Esophagus muscularis mucosa (tissue), 4 donors: ENCODE data around the gene SPATA9. TPM values are rescaled to one million over a fixed set of nuclear protein-coding genes. Genes with fewer than 3 reads are reported as not detected.
"Not testable (repeated sequence)": the region's sequence is repeated elsewhere in the genome, so short reads cannot be mapped to it uniquely, and the experiment has no call there.

Source experiments
- DNase-seq: peaks from one replicate; pipeline ENCODE4 v3.0.0-alpha.2; 2017; ENCODE audit errors: extremely low spot score
- H3K27ac ChIP-seq, 4 donors: fragments of 200-600 bp; sonication (generic); replicated peaks in 1 of 4; 1 replicate in 3 of 4; 2 replicates in 1 of 4; pipeline ENCODE4 v1.5.1; 2016 to 2019; ENCODE audit warnings: mild to moderate bottlenecking in 1 of 4
- H3K27me3 ChIP-seq, 4 donors: fragments of 200-600 bp; sonication (generic); one replicate each; pipeline versions ENCODE4 v1.5.1 to v1.6.0; 2016 to 2019
- H3K36me3 ChIP-seq, 4 donors: fragments of 200-600 bp; sonication (generic); one replicate each; pipeline ENCODE4 v1.5.1; 2016 to 2019
- H3K4me1 ChIP-seq, 4 donors: fragments of 200-600 bp; sonication (generic); one replicate each; pipeline ENCODE4 v1.5.1; 2016 to 2019
- H3K4me3 ChIP-seq, 4 donors: fragments of 200-600 bp; sonication (generic); 1 replicate in 2 of 4; 2 replicates in 2 of 4; pipeline ENCODE4 v1.5.1; 2016 to 2019; ENCODE audit warnings: mild to moderate bottlenecking in 4 of 4, moderate library complexity in 1 of 4
- H3K9me3 ChIP-seq, 4 donors: fragments of 200-600 bp; sonication (generic); 1 replicate in 3 of 4; 2 replicates in 1 of 4; pipeline ENCODE4 v1.5.1; 2016 to 2019
- CTCF ChIP-seq, 3 experiments: fragments of 200-600 bp in 2 of 3; fragments of 450-650 bp in 1 of 3; sonication (generic) in 2 of 3; IDR thresholded peaks; one replicate each; pipeline ENCODE4 v1.5.1; 2017 to 2019; ENCODE audit warnings: antibody characterized with exemption in 3 of 3, mild to moderate bottlenecking in 2 of 3, moderate library complexity in 1 of 3
- EP300 ChIP-seq: sonication (generic); formaldehyde crosslinking; IDR thresholded peaks from one replicate; pipeline ENCODE4 v1.6.1; 2017; ENCODE audit warnings: antibody characterized with exemption
- POLR2A ChIP-seq: fragments of 450-650 bp; IDR thresholded peaks from one replicate; pipeline ENCODE4 v1.6.1; 2017; ENCODE audit warnings: antibody characterized with exemption, moderate library complexity, mild to moderate bottlenecking, low read depth
- POLR2AphosphoS5 ChIP-seq, 2 donors: sonication (generic); formaldehyde crosslinking; IDR thresholded peaks; one replicate each; pipeline ENCODE4 v1.6.1; 2017; ENCODE audit warnings: antibody characterized with exemption in 2 of 2
- WGBS: methylation state at CpG from one replicate; pipeline ENCODE4 v1.1.5; 2018; 5-methylcytosine and 5-hydroxymethylcytosine counted together
- intact Hi-C: fragments of 100-400 bp; cut with DNase I; formaldehyde crosslinking; loops from one replicate; pipeline ENCODE4 v1.15.1; 2023
- total RNA-seq, 4 donors: library from RNA; depleted of rRNA; stranded (reverse); fragments of >200 nt; gene quantifications; one replicate each; pipeline versions ENCODE4 v1.1.0 to v1.2.1, GENCODE V29; 2016

The SPATA9 gene
- total RNA-seq, 4 donors from 2014 or later: not detected

DNA sequence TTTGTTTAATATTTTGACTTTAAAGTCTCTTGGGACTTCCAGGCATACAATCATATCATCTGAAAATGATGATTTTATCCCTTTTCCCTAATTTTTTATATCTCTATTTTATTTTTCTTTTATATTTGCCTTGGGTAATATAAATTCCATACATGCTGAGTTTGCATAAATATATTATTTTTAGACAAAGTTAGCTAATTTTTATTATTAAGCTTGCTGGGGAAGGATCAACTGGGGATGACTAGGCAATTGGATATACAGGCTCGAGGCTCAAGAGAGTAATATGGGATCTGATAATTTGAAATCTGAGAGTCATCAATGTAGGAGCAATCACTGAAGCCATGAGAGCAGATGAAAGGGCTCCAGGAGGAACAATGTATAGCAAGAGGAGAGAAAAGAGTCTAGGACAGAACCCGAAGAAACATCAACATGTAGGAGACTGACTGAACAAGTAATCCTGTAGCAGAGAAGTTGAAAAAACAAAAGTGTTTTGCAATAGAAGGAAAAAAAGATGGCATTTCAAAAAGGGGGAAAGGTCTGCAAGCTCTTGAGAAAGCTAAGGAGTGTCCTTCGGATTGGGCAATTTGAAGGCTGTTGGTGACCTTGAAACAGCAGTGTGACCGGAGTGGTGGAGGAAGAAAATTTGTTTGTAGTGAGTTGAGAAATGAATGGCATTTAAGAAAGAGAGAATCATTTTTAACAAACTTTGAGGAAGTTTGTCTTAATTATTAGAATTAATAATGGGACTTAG lies 31.3 kb upstream of the SPATA9 start:
- intact Hi-C loops: no loop called here
- Histone ChIP-seq H3K4me3 (no peak overlapping the region), H3K9me3 (no peaks in the 10 kb centered on the region), H3K4me1 (peaks cover 0 to 4% (median 2%) of the 10 kb centered on the region in 4 donors), H3K27ac (no peak overlapping the region), H3K36me3 (no peaks in the 10 kb centered on the region), H3K27me3 (no peaks in the 10 kb centered on the region)
- WGBS: 93% methylated on average over 4 of the region's 4 CpGs
- DNase-seq: no peak
- no peak for TF ChIP-seq CTCF (IDR thresholded peaks at IDR 0.05)
- no peak for TF ChIP-seq EP300
- no peak for TF ChIP-seq POLR2AphosphoS5 (IDR thresholded peaks at IDR 0.05)
- TF ChIP-seq POLR2A: no peak

DNA sequence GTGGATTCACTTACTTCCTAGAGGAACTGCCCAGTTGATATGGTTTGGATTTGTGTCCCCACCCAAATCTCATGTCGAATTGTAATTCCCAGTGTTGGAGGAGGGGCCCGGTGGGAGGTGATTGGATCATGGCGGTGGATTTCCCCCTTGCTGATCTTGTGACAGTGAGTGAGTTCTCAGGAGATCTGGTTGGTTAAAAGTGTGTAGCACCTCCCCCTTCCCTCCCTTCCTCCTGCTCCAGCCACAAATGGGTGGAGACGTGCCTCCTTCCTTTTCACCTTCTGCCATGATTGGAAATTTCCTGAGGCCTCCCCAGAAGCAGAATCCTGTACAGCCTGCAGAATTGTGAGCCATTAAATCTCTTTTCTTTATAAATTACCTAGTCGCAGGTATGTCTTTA lies 30.5 kb upstream of the SPATA9 start:
- H3K9me3 ChIP-seq, DNase-seq, H3K4me1 ChIP-seq, H3K4me3 ChIP-seq, H3K27ac ChIP-seq, H3K36me3 ChIP-seq, H3K27me3 ChIP-seq, intact Hi-C loops: not testable (repeated sequence)
- 99% methylated on average over 5 of the region's 5 CpGs for WGBS

DNA sequence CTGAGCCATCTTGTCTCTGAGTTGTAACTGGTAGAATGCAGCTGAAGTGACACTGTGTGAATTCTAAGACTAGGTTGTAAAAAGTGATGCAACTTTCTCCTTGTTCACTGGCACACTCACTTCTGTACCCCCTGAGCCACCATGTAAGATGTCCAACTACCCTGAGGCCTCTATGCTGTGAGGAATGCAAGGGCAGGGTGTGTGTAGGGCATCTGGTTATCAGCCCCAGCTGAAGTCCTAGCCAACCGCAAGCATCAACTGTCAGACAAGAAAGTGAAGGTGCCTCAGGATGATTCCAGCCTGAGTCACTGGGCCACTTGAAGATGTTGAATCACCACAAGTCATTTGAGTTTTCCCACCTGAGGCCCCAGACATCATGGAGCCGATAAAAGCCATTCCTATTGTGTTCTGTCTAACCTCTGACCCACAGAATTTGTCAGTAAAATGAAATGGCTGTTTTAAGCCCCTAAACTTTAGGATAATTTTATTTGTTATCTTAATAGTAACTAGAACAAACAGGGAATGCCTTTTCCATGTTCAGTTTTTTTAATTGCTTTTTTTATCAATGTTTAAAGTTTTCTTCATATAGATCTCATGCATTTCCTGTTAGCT lies 29.7 kb upstream of the SPATA9 start:
- TF ChIP-seq POLR2A (no peak), CTCF (IDR thresholded peaks at IDR 0.05) (no peak), POLR2AphosphoS5 (IDR thresholded peaks at IDR 0.05) (no peak), EP300 (no peak)
- intact Hi-C loops: no loop called here
- no peaks in the 10 kb centered on the region for H3K36me3 ChIP-seq
- H3K9me3 ChIP-seq: no peaks in the 10 kb centered on the region
- 62% methylated on average over 2 of the region's 2 CpGs for WGBS
- H3K27me3 ChIP-seq: no peaks in the 10 kb centered on the region
- H3K4me3 ChIP-seq: no peak overlapping the region
- DNase-seq: no peak
- H3K27ac ChIP-seq: no peak overlapping the region
- H3K4me1 ChIP-seq: peaks cover 0 to 4% (median 2%) of the 10 kb centered on the region in 4 donors

GRCh38 chr5:95711501-95712346 lies 28.9 kb upstream of the SPATA9 start:
- 92% methylated on average over 26 of the region's 27 CpGs for WGBS
- intact Hi-C loops: no loop called here

GRCh38 chr5:95710651-95711500 lies 28.1 kb upstream of the SPATA9 start:
- H3K36me3 ChIP-seq, H3K9me3 ChIP-seq, intact Hi-C loops, H3K4me1 ChIP-seq, DNase-seq, H3K27me3 ChIP-seq, H3K27ac ChIP-seq, H3K4me3 ChIP-seq: not testable (repeated sequence)
- whole genome bisulfite sequencing: 78% methylated on average over 23 of the region's 23 CpGs

More at GRCh38 chr5:95711501-95712346, 28.9 kb upstream of the SPATA9 start:
- Histone ChIP-seq H3K4me1 (peaks cover 0 to 4% (median 2%) of the 10 kb centered on the region in 4 donors), H3K27ac (no peak overlapping the region), H3K4me3 (no peak overlapping the region), H3K9me3 (no peaks in the 10 kb centered on the region), H3K27me3 (no peaks in the 10 kb centered on the region), H3K36me3 (no peaks in the 10 kb centered on the region)
- DNase-seq: no peak
- no peak for TF ChIP-seq POLR2A
- no peak for TF ChIP-seq EP300
- no peak for TF ChIP-seq POLR2AphosphoS5 (IDR thresholded peaks at IDR 0.05)
- TF ChIP-seq CTCF (IDR thresholded peaks at IDR 0.05): no peak
